NCI-H526 (cell line): Measurements from ENCODE around the gene ZFC3H1.

Source experiments
- DNase-seq, 2 experiments: peaks; one replicate each; lab custom pipeline; 2025; lab: John Stamatoyannopoulos, UW

ZFC3H1 gene

DNA sequence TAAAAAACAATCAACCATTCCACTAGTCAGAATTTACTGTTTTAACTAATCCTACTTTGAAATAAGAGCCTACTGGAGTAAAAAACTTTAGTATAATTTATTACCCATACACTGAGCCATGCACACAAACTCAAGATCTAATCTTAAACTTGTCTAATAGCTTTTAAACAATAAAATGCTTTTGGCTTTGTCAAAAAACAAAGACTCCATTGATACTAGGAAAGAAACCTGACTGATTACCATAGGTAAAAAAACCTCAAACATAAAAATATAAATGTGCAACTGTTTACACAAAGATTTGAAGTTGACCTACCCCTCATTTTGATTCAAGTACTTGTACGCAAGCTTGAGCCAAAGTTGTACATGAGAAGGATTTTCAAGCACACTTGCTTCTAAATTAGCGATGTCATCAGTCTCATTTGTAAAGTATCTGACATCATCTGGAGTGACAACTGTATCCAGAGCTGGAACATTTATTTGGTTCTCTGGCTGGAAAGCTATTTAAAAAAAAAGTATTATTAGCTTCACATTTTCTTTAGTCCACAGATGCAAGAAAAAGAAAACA lies 36.1 kb downstream of the ZFC3H1 start:
- DNase-seq, result peak in 1 of 2 experiments; percentile 37

DNA sequence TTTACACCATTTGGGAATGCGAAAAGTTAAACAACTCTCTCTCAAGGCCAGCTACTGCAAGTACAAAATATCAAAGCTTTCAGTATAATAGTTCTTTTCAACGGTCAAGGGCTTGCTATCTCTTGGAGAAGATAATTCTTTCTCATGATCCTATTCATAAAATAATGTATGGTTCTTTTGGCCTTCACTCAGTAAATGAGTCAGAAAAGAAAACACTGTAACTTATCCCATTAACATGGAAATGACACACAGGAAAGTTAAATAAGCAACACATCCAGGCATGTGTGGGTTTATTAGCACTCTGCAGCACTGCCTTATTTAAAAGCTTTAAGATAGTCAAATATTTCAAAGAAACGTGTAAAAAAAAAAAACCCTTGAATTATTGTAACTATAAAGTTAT lies 36.9 kb downstream of the ZFC3H1 start:
- no peak for DNase-seq

DNA sequence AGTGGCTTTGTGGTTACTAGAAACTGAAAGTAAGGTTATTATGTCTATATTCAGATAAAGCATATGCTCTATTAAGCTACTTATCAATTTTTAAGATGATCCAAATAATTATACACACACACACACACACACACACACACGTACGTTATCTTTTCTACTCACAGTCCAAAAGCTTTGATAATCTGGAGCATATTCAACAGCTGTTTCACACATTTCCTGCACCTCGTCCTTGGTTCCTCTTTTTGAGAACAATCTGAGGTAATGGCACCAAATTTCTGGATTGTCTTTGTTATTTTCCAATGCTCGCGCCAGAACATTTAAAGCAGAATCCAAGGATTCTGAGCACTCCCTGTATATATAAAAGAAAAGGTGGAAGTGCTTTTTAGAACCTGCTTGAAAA lies 37.5 kb downstream of the ZFC3H1 start:
- no peak for DNase-seq

DNA sequence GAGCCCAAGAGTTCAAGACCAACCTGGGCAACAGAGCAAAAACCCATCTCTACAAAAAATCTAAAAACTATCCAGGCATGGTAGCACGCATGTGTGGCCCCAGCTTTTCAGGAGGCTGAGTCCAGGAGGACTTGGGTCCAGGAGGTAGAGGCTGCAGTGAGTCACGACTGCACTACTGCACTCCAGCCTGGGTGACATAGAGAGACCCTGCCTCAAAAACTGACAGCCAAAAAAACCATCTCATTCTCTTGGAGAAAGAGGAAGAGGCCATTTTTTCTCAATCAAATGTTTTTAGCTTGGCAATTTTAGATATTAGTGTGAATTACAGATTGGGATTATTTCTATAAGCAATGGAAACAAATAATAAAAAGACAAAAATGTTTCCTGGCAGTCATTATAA lies 38.2 kb downstream of the ZFC3H1 start:
- no peak for DNase-seq

DNA sequence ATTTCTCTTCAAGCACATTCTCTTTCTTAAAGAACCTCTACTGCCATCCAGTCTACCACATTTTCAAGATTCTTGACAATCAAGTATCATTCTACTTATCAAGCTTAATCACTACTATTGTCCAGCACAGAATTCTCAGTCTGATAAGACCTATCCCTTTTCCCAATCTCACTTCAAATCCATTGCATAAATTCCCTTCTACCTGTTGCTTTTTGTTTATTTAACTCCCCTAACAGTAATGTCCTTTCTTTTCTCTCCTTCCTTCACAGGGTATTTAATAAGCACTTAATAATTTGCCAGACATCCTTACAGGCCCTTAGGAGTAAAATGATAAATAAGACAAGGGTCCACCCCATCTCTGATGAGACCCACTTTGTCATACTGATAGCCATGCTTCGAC lies 41.7 kb downstream of the ZFC3H1 start:
- no peak for DNase-seq

DNA sequence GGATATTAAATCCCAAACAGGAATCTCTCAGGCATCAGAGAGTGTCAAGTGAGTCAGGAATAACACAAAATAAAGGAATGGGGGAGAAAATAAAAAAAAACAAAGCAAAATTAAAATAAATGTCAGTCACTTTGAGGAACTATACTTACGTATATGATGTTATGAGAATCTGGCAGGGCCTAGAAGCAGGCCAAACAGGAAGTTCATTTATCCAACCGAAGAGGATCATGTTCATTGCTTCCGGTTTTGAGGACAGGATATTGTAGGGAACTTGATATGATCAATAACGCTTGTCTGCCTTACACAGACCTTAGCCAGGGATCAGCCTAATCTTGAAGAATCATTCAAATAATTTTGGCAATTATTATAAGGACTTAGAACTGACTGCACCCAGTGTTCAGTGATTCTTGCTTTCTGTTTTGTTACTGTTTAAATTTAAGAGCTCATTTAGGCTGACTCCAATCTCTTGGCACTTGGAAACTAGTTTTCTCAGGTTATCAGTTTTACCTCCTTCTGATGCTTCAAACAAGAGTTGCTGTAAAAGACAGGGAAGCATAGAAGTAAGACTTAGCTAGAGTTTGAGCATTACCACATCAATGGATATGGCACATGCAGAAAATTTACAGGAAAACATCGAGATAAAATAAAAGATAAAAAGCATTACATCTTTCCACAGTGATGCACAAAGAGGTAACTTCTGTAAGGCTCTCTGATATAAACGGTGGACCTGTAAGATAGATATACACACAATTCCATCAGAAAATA lies 53.4 kb downstream of the ZFC3H1 start:
- no peak for DNase-seq

DNA sequence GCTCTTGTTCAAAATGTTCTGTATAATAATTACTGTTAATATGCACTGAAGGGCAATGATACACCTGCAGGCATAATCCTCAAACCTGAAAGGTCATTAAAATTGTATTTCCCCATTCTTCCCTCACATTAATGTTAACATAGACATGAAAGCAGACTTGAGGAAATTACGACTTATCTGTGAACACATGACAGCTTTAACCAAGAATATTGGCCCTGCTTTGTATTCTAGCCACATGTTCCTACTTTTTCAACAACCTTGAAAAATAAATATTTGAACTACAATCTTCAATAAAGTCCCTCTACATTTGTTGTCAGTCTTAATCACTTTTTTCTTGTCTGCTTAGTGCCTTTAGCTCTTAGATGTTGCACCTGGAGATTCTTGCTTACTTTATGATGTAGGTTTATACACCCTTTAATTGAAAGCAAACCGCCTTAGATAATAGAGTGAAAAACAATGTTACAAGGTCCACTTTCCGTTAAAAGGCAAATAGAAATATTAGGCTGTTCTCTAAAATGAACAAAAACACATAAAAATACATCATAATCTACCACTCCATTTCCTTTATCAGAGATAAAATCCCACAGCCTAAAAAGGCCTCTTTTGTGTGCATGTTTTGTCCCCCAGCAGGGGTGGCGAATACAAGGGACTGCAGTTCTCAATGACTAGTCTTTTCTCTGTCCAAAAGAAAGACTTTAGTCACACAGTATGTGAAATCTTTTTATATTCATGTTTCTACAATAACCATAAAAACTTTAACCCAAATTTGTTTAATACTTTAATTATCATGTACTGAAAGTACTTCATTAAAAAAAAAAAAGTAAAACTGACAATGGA lies 55.9 kb downstream of the ZFC3H1 start:
- DNase-seq, result no peak

DNA sequence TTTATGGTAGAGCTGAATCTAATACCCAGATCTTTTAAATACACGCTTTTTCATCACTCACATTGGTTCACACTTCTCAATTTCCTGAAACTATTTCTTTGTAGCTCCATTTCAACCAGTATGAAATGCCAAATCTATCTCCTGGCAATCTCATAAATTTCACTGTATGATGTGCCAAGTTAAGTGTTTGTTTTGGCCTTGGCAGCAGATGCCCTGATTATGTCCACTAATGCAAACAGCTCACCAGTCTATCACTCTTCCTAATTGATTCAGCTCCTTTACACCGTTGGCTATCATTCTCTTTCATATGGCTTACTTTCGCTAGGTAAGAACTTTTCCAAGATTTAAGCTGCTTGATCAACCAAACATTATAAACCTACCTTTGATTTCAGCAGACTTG lies 58.6 kb downstream of the ZFC3H1 start:
- DNase-seq, result no peak

DNA sequence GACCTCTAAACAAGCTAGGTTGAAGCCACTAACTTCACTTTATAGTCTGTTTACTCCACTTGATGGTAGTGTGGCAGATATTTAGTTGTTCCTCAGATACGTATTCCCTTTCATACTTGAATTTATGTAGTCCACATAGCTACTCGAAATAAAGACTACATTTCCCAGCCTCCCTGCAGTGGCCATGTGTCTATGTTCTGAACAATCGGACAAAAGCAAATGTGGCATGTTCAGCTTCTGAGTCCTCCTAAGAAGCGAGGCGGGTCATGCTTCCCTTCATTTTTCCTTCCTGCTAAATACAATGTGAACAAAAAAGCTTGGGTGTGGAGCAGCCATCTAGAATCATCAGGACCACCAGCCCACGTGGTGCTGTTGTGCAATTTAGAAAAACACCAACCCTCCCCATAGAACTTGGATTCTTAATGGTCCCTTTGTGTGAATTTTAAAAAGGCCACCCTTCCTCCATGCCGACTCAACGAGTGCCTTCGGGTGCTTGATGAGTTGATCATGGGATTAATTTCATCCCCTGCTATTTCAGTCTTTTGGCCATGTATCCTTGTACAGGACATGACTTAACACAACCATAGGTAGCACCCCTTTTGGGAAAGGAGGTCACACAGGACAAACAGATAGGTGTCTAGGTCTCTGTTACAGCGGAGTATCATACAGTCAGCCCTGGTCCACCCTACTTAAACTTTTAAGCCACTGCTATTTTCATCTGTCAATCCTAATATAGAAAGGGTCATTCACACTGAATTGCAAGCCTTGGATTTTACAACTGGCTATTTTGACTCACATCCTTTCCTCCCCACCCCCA lies 60.7 kb downstream of the ZFC3H1 start:
- DNase-seq, result no peak

DNA sequence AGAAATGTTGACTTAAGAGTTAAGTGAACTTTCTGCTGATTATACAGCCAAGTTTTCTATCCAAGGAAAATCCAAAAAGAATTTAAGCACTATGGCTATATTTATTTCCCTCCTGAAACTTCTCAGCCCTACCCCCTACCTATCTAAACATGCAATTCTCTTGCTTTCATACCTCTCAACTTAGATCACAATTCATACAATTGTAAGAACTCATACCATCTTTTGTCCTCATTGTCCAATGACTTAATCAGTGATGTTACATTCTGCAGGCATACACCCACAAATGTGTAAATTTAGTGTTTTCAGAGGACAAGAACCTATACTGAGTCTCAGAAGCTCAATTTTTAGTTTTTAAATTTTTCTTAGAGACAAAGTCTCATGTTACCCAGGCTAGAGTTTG lies 62.1 kb downstream of the ZFC3H1 start:
- DNase-seq, result no peak

DNA sequence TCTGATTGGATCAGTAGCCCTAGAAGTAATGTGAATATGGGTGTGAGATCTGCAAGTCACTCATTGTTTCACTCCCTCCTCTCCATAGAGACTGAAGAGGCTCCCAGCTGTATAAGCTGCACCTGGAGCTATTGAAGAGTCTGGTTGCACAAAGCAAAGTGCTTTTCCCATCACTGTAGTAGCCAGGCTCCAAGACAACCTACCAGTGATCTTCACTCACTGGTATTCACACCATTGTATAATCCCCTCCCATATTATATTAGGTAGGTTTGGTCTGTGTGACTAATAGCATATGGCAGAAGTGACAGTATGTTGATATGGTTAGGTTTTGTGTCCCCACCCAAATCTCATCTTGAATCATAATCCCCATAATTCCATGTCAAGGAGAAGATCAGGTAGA lies 64.4 kb downstream of the ZFC3H1 start:
- no peak for DNase-seq

DNA sequence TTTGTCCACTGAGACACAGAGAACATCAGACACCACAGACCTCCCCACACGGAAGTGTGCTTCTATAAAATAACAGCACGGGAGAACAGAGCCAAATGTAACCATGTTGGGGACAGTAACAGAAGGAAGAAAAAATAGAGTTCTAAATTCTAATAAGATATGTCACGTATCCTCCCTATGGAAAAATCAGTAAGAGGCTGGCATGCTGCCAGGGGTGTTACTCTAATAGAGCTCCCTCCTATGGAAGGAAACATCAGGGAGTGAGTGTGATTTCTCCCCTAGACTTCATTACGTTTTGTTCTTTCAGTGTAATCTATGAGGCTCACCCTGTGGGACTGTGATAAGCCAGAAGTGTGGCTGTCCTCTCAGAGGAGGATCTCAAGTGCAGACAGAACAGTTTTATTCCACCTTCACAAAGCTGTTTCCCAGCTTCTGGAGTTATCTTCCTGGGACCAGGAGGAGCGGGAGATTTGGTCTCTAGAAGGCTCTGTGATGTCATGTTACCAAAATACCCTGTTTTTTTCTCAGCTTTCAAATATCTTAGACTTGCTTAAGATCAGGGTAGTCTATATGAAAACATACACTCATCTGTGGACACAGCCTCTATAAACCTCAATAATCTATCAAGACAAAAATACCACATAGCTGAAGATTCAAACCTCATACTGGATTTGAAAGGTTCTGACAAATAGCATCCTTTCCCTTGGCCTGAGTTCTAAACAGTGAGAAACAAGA lies 69.3 kb downstream of the ZFC3H1 start:
- DNase-seq, result no peak

DNA sequence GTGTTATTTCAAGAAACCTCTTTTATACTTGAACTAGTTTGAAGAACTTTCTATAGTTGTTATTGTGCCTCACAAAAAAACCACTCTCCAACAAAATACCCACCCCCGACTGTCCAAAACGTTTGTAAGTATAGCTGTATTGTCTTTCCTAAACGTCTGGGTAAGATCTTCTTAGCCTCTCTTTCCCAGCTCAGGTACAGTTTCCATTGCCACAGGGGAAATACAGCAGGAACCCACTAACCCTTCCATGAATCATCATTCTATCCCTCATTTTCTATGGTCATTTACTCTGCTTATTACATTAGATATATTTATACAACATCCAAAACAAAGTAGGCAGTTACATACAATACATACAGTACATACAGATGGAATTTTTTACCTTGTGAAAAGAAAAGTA lies 70.8 kb downstream of the ZFC3H1 start:
- DNase-seq, result no peak

DNA sequence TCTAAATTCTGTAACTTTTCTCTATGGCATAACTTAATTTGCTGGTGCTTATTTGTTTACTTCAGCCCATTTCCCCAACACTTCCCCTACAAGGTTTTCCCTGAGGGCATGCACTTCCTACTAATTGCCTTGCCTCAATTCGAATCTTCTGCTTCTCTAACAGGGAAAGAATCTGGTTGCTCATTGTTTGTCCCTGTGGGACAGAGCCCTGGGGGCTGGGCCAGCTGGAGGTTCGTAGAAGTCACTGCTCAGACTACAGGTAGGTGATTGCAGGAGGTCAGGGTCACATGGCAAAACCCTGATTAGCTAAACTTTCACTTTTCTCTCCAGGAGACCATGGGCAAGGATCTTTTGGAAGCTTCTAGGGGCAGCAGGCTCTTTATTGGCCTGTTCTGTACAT lies 72.0 kb downstream of the ZFC3H1 start:
- no peak for DNase-seq

DNA sequence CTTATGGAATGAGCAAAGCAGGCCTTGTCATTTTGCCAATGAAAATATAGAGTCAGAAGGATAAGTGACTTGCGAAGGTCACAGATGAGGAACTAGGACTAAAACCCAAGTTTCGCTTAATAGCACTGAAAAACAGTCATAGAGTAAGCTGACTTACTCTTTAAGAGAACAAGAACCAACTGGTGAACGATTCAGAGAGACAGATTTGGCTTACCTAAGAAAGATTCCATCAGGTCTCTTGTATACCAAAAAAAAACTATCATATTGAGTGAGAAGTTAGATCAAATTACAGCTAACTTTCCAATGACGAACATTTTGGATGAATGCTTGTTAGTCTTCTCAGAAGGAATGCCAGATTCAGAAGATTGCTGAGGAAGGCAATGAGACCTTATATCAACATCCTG lies 74.2 kb downstream of the ZFC3H1 start:
- DNase-seq, result no peak

DNA sequence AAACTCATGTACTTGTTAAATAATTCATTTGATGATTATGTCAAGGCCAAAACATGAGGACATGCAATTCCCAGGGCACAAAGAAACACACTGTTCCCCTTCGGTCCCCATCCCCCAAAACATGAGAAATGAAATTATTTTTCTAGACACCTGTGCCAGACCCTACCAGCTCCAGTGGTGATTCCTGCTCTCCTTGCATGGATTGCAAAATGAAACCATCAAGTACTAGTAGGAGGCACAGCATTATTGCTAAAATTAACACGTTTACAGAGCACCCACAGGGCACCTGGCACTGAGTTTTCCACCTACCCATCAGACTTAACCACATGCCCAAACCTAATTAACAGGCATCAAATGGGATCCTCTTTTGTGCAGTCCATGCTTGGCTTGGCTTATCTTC lies 76.6 kb downstream of the ZFC3H1 start:
- DNase-seq, result no peak

DNA sequence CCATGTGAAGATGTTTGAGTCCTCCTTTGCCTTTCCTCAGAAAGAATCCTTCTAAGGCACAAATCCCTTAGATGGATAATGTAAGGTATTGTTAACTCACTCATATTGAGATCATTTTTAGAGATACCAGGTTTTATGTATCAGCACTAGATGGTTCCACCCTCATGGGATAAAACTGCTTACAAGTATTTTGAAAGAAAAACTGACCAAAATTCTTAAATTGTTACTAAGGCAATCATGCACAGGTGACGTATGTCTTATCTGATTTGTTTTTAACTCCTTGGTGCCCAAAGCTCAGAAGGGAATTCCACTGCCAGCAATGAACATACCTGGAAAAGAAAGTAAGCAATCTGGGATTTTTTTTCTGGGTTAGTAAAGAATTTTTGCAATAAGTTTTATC lies 78.4 kb downstream of the ZFC3H1 start:
- DNase-seq, result no peak

DNA sequence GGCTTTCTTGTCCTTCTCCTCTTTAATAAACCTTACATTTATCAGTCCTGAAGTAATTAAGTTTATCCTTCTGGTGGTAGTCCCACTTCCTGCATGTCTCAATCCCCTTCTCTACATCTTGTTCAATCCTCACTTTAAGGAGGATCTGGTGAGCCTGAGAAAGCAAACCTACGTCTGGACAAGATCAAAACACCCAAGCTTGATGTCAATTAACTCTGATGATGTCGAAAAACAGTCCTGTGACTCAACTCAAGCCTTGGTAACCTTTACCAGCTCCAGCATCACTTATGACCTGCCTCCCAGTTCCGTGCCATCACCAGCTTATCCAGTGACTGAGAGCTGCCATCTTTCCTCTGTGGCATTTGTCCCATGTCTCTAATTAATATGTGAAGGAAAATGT lies 79.3 kb downstream of the ZFC3H1 start:
- no peak for DNase-seq

DNA sequence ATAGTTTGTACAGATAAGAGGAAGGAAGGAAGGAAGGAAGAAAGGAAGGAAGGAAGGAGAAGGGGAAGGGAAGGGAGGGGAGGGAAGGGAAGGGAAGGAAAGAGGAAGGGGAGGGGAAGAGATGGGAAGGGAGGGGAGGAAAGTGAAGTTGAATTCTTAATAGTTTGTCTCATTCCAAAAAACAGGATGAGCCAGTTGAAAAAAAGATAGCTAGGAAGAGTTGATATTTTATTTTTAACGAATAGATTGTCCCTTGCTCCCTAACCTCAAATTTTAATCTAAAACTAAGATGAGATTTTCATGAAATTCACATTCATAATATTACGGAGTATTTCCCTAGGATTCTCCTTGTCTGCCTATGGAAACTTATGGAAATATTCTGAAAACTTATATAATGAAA lies 80.7 kb downstream of the ZFC3H1 start:
- DNase-seq, result no peak

DNA sequence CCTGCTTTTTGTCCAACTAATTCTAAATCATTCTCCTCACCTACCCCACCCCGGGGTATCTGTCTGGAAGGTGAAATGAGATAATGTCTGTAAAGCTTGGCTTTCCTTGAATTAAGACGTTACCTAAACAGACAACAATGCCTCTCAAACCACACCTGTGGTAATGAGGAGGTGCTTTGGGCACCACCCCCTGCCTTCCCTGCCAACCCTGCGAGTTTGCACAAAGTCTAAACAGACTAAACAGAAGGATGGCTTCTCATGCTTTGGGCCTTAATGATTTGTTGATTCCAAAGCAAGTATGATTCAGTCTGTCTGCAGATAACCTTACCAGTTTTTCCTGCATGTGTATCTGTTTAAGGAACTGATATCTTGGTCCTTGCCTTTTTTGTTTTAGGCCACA lies 82.4 kb downstream of the ZFC3H1 start:
- no peak for DNase-seq

DNA sequence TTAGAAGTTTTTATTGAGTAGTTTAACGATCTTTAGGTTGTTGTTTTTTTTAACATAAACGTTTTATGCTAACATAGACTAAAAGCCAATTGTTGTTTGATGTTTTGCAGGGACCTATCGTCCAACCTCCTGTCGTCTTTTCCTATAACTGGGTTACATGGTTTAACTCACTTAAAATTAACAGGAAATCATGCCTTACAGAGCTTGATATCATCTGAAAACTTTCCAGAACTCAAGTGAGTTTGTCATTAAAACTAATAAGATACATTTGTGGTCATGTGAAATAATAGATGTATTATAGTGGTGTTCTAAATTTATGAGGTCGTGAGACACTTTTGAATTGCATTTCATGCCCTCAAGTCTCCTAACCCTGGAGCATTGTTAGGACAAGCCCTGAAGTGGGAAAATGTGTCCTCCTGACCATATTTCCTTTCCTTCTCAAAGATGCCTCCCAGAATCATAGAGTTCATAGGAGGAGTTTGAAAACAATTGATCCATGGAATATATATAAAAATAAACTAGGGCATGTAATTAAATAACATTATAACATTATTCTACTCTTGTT lies 84.9 kb downstream of the ZFC3H1 start:
- no peak for DNase-seq
